Stimulated activated CD8-positive, alpha-beta memory T cell treated with anti-CD3 and anti-CD28 coated beads, Interleukin-12 subunit alpha, Interleukin-12 subunit beta, amount 100 ng/mL, for 1 hour (primary cell): ENCODE data around the gene COX7A1.

Experiments used
- DNase-seq: peaks from one replicate; pipeline ENCODE4 v3.0.0-alpha.2; 2020; ENCODE audit warnings: low read depth

The COX7A1 gene

DNA sequence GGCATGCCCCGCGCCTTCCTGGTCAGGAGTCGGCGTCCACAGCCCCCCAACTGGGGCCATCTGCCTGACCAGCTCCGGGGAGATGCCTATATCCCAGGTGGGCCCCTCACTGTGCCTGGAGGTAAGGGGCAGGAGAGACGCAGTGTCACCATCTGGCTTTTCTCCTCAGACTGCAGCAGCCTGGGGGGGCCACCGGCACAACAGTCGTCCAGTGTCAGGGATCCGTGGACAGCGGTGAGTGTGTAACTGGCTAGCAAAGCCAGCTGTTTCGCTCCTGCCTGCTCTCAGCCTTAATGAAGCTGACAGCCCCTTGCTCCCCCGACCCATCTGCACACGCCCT is 41.1 kb downstream of the COX7A1 start:
- no peak for DNase-seq

DNA sequence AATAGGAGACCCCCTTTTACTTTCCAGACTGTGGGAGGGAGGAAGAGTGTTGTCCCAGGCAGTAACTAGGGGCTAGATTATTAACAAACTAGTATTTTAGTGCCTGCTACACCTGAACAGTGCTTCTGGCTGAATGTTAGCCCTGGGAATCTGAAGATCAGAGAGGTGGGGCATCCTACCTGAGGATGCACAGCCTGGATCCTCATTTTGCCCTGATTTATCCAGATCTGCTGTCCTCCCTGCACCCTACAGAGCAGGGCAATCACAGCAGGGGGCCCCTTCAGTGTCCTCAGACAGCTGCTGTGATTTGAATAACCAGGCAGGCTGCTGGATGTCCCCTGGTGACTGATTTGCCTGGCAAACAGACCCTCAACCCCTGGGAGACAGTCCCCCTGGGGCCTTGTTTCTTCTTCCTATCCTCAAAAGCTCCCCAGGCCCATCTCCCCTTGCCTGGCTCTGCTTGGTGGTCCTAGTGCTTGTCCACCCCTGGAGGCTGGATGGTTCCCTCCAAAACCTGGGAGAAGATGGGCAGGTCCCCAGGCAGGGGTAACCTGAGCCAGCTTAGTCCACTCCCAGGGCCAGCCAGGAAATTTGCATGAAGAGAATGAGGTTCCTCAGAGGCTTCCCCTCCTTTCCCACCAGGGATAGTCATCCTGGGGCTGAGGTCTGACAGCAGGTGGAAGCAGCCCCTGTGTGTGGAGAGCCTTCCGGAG is 41.6 kb downstream of the COX7A1 start, which contains the start of gene OVOL3:
TSS of gene OVOL3 (plus strand) at position 657 of the 713 bp plus-strand sequence. CDS start 60 bp downstream, outside the sequence.
- no peak for DNase-seq

DNA sequence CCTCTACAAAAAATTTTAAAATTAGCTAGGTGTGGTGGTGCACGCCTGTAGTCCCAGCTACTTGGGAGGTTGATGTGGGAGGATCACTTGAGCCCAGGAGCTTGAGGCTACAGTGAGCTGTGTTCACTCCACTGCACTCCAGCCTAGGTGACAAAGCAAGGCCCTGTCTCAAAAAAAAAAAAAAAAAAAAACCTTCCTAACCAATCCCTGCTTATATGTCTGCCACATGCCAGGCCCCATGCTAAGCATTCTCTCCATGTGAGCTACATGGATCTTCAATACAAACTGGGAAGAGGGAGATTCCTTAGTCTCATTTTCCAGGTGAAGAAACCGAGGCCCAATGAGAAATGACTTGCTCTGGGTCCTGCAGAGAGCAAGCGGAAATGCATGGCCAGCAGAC is 43.6 kb downstream of the COX7A1 start:
- DNase-seq: no peak

DNA sequence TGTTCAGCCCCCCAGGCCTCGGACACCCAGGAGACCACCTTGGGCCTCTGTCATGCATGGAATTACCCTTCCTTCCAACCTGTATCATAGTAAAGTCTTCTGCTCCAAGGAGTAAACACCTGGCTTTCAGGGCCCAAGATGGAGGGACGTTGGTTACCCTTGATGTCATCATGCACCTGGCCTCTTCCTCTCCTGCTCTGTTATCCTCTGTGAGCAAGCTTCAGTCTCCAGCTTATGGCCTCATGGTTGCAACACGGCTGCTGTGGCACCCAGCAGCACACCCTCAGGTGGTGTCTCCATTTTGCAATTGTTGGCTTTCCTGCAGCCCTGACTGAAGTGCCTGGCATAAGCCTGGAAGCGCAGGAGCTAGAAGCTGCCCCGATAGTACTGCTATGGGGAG is 45.3 kb downstream of the COX7A1 start:
- DNase-seq: no peak

DNA sequence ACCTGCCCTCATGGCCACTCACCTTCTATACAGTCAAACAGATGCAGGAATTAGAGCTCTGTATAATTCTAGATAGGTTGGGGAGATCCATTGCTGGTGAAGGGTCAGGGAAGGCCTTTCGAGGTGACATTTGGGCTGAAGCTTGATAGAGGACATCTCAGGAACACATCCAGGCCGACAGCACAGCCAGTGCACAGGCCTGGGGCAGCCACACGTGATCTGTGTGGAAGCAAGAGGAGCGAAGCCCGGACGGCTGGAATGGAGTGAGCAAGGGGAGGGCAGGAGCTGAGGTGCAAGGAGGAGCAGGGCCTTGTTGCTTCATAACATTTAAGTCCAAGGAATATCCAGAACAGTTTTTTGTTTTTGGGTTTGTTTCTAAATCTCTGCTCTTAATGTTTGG is 45.8 kb downstream of the COX7A1 start:
- DNase-seq: no peak

DNA sequence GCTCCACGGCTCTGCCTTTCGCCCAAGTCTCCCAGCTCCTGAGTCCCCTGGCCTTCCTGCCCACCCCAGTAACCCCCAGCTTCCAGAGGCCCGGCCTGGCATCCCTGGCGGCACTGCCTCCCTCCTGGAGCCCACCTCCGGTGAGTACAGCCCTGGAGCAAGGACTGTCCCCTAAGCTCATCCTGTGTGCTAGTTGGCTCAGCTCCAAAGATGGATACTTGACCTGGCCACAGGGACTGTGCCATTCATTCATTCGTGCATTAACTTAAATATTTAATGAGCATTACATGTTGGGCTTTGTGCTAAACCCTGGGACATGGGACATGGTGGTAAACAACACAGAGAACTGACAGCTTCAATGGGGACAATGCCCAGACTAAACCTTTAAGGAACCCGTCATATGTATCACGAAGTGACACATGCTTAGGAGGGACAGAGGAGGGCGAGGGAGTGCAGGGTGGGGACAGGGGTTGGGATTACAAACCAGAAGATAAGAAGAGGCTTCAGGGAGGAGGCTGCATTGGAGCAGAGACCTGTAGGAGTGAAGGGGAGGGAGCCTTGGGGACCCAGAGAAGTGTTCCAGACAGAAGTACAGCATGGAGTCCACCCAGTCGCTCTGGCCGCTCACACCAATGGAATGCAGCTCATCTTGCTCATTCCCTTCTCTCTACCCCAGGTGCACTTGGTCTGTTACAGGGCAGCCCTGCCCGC is 48.2 kb downstream of the COX7A1 start:
- no peak for DNase-seq

DNA sequence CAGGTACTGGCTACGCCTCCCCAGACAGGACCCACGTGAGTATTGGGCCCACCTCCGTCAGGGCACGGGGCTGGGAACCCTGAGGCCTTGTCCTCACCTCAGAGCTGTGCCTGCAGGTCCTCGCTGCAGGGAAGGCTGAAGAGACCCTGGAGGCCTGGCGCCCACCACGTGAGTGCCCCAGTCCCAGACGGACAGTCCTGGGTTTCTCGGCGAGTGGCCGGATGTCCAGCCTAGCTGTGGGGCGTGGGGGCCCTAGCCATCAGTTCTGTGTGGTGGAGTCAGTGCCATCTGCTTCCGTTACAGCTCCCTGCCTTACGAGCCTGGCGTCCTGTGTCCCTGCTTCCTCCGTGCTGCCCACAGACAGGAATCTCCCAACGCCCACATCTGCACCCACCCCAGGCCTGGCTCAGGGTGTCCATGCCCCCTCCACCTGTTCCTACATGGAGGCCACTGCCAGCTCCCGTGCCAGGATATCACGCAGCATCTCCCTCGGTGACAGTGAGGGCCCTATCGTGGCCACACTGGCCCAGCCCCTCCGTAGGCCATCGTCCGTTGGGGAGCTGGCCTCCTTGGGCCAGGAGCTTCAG is 49.1 kb downstream of the COX7A1 start:
- no peak for DNase-seq

DNA sequence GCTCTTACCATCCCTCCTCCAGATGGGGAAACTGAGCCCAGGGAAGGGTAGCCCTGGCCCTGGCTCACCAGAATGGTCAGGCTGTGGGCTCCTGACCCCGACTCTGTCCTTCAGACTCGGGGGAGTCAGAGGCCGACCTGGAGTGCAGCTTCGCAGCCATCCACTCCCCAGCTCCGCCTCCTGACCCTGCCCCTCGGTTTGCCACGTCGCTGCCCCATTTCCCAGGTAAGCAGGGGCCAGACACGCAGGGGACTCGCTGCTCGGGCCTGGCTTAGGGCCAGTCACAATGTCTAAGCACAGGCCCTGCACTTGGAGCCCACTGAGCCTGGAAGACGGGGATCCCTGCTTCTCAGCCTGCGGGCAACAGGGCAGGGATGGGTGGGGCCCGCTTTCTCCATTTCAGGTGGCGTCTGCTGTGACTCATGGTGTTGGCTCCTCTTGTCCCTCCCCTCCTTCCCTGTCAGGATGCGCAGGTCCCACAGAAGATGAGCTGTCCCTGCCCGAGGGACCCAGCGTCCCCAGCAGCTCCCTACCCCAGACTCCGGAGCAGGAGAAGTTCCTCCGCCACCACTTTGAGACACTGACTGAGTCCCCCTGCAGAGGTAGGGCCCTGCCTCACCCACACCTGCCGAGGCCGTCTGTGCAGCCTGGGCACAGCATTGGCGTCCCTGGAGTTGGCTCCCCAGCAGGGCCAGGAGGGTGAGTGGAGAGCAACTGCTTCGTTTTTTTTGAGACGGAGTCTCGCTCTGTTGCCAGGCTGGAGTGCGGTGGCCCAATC is 50.5 kb downstream of the COX7A1 start:
- no peak for DNase-seq
